ENCODE results near the gene COG7. TPM values are rescaled to one million over a fixed set of nuclear protein-coding genes. Genes with fewer than 3 reads are reported as not detected.
"Not testable (repeated sequence)": the region's sequence is repeated elsewhere in the genome, so short reads cannot be mapped to it uniquely, and the experiment has no call there.

COG7 gene
- total RNA-seq, 1 experiment from 2014 or later = 13.5 TPM

GRCh38 chr16:23485257-23485614, 32.2 kb upstream of the COG7 start:
- ChIA-PET POLR2A (ENCODE audit: unreplicated experiment) (interaction anchor here (0.6 kb wide), 1 partner anchor 13 kb away, joined by 3 read pairs; no protein-coding TSS in a partner anchor), CTCF (no interaction called here)
- Histone ChIP-seq H3K36me3 (ENCODE audit: low read depth, low read length) (peaks cover 24% of the 10 kb centered on the region), H3K4me1 (ENCODE audit: insufficient read depth, low read length) (no peaks in the 10 kb centered on the region), H3K27me3 (ENCODE audit: low read length) (no peaks in the 10 kb centered on the region), H2AFZ (ENCODE audit: low read length) (no peak overlapping the region), H4K20me1 (ENCODE audit: low read length) (no peaks in the 10 kb centered on the region), H3K9ac (ENCODE audit: low read length) (no peak overlapping the region), H3K9me3 (ENCODE audit: low read length) (no peaks in the 10 kb centered on the region), H3K4me2 (ENCODE audit: low read length) (no peak overlapping the region), H3K79me2 (ENCODE audit: low read length) (no peaks in the 10 kb centered on the region), H3K4me3 (ENCODE audit: low read length) (no peak overlapping the region), H3K27ac (ENCODE audit: low read length) (no peak overlapping the region), H3F3A (ENCODE audit: low read length, unreplicated experiment) (no peaks in the 10 kb centered on the region), H3K9me2 (replicated peaks; ENCODE audit: low read length) (no peaks in the 10 kb centered on the region)
- TF ChIP-seq EZH2 (IDR thresholded peaks at IDR 0.05; ENCODE audit: low read length, unreplicated experiment) (no peak), EZH2phosphoT487 (IDR thresholded peaks at IDR 0.05; ENCODE audit: borderline replicate concordance, low read length) (no peak), CTCF (conservative IDR thresholded peaks at IDR 0.05; ENCODE audit: low read depth, low read length) (no peak)
- ATAC-seq (no peak), DNase-seq (no peak)
- BruUV-seq (replicated peaks) = no TSS peak
- intact Hi-C loops (cut with micrococcal nuclease) = no loop called here

GRCh38 chr16:23484510-23485256, 31.7 kb upstream of the COG7 start:
- Histone ChIP-seq H3K4me3 (ENCODE audit: low read length) (no peak overlapping the region), H3F3A (ENCODE audit: low read length, unreplicated experiment) (no peaks in the 10 kb centered on the region), H3K36me3 (ENCODE audit: low read depth, low read length) (peaks cover 26% of the 10 kb centered on the region), H3K27me3 (ENCODE audit: low read length) (no peaks in the 10 kb centered on the region), H4K20me1 (ENCODE audit: low read length) (no peaks in the 10 kb centered on the region), H3K27ac (ENCODE audit: low read length) (no peak overlapping the region), H3K4me1 (ENCODE audit: insufficient read depth, low read length) (no peaks in the 10 kb centered on the region), H3K9ac (ENCODE audit: low read length) (no peak overlapping the region), H3K9me3 (ENCODE audit: low read length) (no peaks in the 10 kb centered on the region), H3K4me2 (ENCODE audit: low read length) (no peak overlapping the region), H3K9me2 (replicated peaks; ENCODE audit: low read length) (no peaks in the 10 kb centered on the region), H3K79me2 (ENCODE audit: low read length) (no peaks in the 10 kb centered on the region), H2AFZ (ENCODE audit: low read length) (no peak overlapping the region)
- ATAC-seq = no peak
- no peak for TF ChIP-seq EZH2 (IDR thresholded peaks at IDR 0.05; ENCODE audit: low read length, unreplicated experiment)
- TF ChIP-seq CTCF (conservative IDR thresholded peaks at IDR 0.05; ENCODE audit: low read depth, low read length) = no peak
- no peak for TF ChIP-seq EZH2phosphoT487 (IDR thresholded peaks at IDR 0.05; ENCODE audit: borderline replicate concordance, low read length)
- no TSS peak for BruUV-seq (replicated peaks)
- POLR2A ChIA-PET (ENCODE audit: unreplicated experiment) = interaction anchor here (0.6 kb wide), 1 partner anchor 12 kb away, joined by 3 read pairs; no protein-coding TSS in a partner anchor
- CTCF ChIA-PET = no interaction called here
- no peak for DNase-seq
- intact Hi-C loops (cut with micrococcal nuclease) = no loop called here

GRCh38 chr16:23483492-23483891, 30.5 kb upstream of the COG7 start:
- H3K4me2 ChIP-seq (ENCODE audit: low read length); H4K20me1 ChIP-seq (ENCODE audit: low read length); H3K79me2 ChIP-seq (ENCODE audit: low read length); intact Hi-C loops (cut with micrococcal nuclease); BruUV-seq (replicated peaks); H3K9ac ChIP-seq (ENCODE audit: low read length); H3K27me3 ChIP-seq (ENCODE audit: low read length); H3K9me2 ChIP-seq (replicated peaks; ENCODE audit: low read length); DNase-seq; H3K27ac ChIP-seq (ENCODE audit: low read length); H3K4me3 ChIP-seq (ENCODE audit: low read length); H3F3A ChIP-seq (ENCODE audit: low read length, unreplicated experiment); H3K9me3 ChIP-seq (ENCODE audit: low read length); H2AFZ ChIP-seq (ENCODE audit: low read length); CTCF ChIA-PET; POLR2A ChIA-PET (ENCODE audit: unreplicated experiment); H3K4me1 ChIP-seq (ENCODE audit: insufficient read depth, low read length); ATAC-seq: not testable (repeated sequence)
- H3K36me3 ChIP-seq (ENCODE audit: low read depth, low read length) = peaks cover 28% of the 10 kb centered on the region
